Urinary bladder (tissue), 4 donors: Measurements from ENCODE around the gene NT5C2. TPM values are rescaled to one million over a fixed set of nuclear protein-coding genes. Genes with fewer than 3 reads are reported as not detected.

Source experiments
- DNase-seq: peaks from one replicate; pipeline ENCODE4 v3.0.0-alpha.2; 2015; ENCODE audit errors: extremely low spot score
- H3K27ac ChIP-seq: one replicate; pipeline ENCODE4 v1.5.1; 2013; ENCODE audit warnings: low read depth, mild to moderate bottlenecking, moderate library complexity
- H3K36me3 ChIP-seq: one replicate; pipeline ENCODE4 v1.6.1; 2013; ENCODE audit warnings: mild to moderate bottlenecking, moderate library complexity; ENCODE audit not compliant: insufficient read depth
- H3K4me1 ChIP-seq: one replicate; pipeline ENCODE4 v1.6.1; 2013; ENCODE audit warnings: mild to moderate bottlenecking, moderate library complexity; ENCODE audit not compliant: insufficient read depth
- H3K4me3 ChIP-seq: one replicate; pipeline ENCODE4 v1.5.1; 2013; ENCODE audit warnings: low read depth, low read length
- WGBS: extraction: QIAGEN DNeasy Blood & Tissue Kit; methylation state at CpG from one replicate; pipeline ENCODE4 v1.1.7; 2013; 5-methylcytosine and 5-hydroxymethylcytosine counted together
- polyA plus RNA-seq: library from polyadenylated mRNA; stranded (reverse); fragments of 200-250 nt; gene quantifications from one replicate; pipeline ENCODE4 v1.2.3, GENCODE V29; 2013
- total RNA-seq: library from RNA; depleted of rRNA; stranded (reverse); fragments of >200 nt; gene quantifications from one replicate; pipeline ENCODE4 v1.2.3, GENCODE V29; 2014
- donor health status: healthy with polysubstance abuse.
- donor health status: healthy.

NT5C2 gene
- total and polyA plus RNA-seq, 2 donors: 51.5 to 162 TPM

- H3K4me3 ChIP-seq: no peak overlapping the region
- WGBS: 92% methylated on average over 6 of the region's 6 CpGs
- H3K4me1 ChIP-seq: no peaks in the 10 kb centered on the region
- no peak overlapping the region for H3K27ac ChIP-seq
- H3K36me3 ChIP-seq: no peaks in the 10 kb centered on the region
- no peak for DNase-seq
These were observed 78.2 kb downstream of the NT5C2 start for GRCh38 chr10:103114876-103115275.

DNA sequence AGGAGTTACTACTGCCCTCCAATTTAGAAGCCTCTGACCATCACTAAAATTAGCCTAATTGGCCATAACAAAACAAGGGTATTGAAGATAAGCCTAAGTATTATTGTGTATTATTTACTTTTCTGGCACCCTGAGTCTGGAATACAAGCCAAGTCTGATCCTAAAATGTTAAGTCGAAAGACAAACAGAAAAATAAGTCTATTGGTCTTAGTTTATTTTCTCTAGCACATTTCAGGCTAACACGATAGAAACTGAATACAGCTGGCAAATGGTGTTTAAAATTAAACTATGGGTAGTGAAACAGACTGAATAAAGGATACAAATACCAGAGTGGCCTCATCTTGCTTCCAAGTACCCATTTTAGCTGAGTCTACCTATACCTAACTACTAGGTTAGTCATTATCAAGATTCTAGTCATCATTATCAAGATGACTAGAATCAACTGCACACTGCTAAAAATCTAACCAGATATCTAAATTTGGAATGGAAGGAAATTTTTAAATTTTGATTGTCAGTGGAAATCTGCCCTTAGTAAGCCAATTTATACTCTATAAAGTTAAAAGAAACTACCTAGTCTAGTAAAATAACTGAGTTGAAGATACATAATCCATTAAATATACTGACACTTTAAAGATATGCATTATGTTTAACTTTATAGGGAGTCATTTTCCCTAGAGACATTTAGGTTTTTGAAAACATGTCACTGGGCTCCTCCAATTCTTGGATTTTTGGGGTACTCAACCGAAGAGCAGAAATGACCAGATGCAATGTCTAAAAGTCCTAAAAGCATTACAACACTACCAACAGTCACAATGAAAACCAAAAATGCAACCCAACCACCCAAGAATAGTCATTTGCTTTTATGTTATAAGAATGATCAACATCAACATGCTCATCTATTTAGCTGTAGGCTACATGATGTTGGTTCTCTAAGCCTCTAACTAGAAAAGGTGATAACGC, 80.9 kb downstream of the NT5C2 start:
- WGBS: 73% methylated on average over 4 of the region's 4 CpGs
- Histone ChIP-seq H3K4me1 (no peaks in the 10 kb centered on the region), H3K36me3 (no peaks in the 10 kb centered on the region), H3K27ac (no peak overlapping the region), H3K4me3 (no peak overlapping the region)
- DNase-seq: no peak

DNA sequence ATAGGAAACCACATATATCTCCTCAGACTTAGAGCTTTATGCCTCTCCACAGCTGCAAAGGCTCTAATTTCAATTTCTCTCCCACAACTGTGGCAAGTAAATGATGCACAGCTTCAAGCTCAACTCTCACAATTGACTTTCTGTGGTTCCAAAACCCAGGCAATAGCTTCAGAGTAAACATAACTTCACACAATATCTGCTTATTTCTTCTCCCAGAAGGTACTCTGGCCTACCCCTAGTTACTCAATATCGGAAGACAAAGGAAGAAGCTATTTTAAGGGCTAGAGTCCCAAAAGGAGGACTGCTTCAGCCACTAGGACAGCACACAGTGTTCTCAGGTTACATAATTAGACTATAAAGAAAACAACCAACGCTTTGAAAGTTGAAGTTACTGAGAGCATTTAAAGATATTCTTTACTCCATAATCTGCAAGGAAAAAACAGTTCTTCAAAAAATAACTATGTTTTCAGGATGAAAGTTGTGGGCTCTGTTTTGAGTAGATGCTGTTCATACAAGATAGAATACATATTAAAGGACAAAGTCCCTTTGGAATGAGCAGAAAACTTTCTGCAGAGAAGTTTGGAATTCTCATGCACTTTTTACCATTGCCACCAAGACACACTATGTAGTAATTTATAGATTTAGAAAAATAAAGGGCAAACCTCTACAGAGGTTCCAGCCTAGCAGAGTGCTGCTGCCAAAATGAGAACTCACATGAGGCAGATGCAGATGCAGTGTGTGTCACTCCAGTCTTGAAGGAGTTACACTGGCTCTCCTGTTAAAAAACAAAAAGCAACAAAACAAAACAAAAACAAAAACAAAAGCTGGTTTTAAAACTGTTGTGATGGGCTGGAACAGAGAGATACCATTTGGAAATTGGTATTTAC, 81.8 kb downstream of the NT5C2 start:
- no peak overlapping the region for H3K4me3 ChIP-seq
- no peak overlapping the region for H3K27ac ChIP-seq
- no peaks in the 10 kb centered on the region for H3K36me3 ChIP-seq
- no peak for DNase-seq
- H3K4me1 ChIP-seq: no peaks in the 10 kb centered on the region
- WGBS: 10% methylated on average over 2 of the region's 2 CpGs

DNA sequence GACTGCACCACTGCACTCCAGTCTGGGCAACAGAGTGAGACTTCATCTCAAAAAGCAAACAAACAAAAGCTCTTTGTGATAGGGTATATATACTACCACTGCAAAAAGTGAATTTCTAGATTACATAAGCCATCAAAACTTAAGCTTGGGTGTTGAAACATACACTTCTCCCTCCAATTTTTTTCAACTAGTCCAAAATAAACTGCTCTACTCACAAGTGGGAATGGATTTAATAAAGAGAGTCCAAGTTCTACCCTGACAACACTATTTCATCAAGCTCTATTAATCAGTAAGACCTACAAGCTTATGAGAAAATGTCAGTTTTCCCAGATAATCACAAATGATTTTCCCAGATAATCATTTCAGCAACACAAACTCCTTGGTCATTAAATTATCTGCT, 82.7 kb downstream of the NT5C2 start:
- H3K36me3 ChIP-seq: no peaks in the 10 kb centered on the region
- no peak overlapping the region for H3K4me3 ChIP-seq
- H3K27ac ChIP-seq: no peak overlapping the region
- DNase-seq: no peak
- H3K4me1 ChIP-seq: no peaks in the 10 kb centered on the region

DNA sequence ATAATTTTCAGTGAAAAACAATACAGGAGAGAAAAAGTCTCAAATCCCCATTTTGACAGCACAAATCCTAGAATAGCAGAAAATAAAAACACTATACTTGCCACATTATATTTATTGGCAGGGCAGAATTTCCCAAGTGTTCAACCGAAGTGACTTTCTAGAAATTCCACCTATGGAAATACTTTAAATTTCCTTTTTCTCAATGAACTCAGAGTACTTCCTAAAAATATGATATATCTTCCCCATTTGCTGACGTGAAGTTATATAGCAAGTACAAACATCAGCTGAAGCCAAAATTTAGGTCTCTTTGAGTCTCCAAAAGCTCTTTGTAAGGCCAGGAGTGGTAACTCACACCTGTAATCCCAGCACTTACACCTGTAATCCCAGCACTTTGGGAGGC, 83.3 kb downstream of the NT5C2 start:
- H3K4me3 ChIP-seq: no peak overlapping the region
- no peaks in the 10 kb centered on the region for H3K4me1 ChIP-seq
- no peak for DNase-seq
- no peak overlapping the region for H3K27ac ChIP-seq
- no peaks in the 10 kb centered on the region for H3K36me3 ChIP-seq
- WGBS: 95% methylated on average over 2 of the region's 2 CpGs

DNA sequence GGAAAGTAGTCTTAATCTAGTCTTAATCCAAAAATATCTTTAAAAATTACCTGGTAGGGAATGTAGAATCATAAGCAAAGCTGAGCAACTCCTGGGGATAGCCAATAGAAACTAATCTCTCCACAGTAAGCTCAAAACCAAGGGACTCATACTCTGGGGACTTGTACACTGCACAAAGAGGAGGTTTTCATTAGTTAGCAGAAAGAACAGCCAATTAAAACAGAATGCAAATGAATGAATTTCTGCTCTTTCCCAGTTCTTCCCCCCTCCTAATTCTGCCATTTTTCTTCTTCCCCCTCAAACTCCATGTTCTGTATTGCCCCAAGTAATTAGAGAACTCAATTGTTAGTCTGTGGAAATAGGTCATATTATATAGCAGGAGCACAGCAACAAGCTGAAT, 86.5 kb downstream of the NT5C2 start:
- DNase-seq: no peak
- no peak overlapping the region for H3K27ac ChIP-seq

DNA sequence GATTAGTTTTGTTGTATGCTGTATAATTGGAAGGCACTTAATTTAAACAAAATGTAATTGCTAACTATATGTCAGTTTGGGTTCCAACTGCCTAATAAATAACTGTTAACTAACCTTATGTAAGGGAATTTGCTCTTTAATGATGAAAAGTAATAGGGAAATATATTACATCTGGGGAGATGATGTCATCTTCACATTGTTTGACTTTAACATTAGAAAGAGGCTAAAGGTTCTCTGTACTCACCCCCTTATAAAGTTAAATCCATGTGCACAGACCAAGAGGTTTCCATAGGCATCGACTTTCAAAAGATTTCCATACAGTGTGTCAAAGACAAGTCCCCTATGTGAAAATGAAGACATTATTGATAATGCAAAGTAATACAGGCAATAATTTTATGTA, 87.6 kb downstream of the NT5C2 start:
- H3K36me3 ChIP-seq: peaks cover 2% of the 10 kb centered on the region
- H3K27ac ChIP-seq: no peak overlapping the region
- 84% methylated on average over 1 of the region's 1 CpG for WGBS
- DNase-seq: no peak
- no peak overlapping the region for H3K4me3 ChIP-seq
- no peaks in the 10 kb centered on the region for H3K4me1 ChIP-seq

More for the DNA sequence above, 86.5 kb downstream of the NT5C2 start:
- no peak overlapping the region for H3K4me3 ChIP-seq
- H3K36me3 ChIP-seq: no peaks in the 10 kb centered on the region
- no peaks in the 10 kb centered on the region for H3K4me1 ChIP-seq

DNA sequence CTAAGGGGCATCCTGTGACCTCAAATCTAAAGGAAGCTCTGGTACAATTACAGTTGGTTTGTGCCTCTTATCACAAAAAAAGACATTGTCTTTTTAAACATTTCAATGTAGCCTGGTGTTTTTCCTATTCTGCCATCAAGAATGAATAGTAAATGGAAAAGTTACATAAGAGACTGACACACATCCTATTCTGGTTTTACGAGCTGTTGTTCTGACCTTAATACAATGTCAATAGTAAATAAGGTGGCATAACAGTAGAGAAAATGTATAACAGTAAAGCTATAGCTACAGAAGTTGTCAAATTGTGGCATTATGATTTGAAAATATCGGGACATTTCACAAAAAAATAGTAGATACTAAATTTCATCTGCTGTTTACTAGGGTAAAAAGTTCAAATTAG, 88.4 kb downstream of the NT5C2 start:
- WGBS: 46% methylated on average over 2 of the region's 2 CpGs
- Histone ChIP-seq H3K27ac (no peak overlapping the region), H3K4me3 (no peak overlapping the region), H3K4me1 (no peaks in the 10 kb centered on the region), H3K36me3 (peaks cover 4% of the 10 kb centered on the region)
- no peak for DNase-seq

DNA sequence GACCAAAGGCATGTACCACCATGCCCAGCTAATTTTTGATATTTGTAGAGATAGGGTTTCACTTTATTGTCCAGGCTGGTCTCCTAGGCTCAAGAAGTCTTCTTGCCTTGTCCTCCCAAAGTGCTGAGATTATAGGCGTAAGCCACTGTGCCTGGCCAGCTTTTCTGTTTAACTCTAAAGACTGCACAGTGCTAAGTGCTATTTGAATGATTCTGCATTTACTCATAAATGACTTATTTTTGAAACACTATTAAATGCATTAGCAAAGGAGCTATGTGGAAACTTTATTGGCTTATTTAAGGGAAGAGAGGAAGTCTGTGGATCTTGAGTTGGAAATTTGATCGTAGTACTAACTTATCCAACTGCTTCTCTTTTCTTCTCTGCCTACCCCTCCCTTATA, 89.1 kb downstream of the NT5C2 start:
- Histone ChIP-seq H3K36me3 (peaks cover 6% of the 10 kb centered on the region), H3K4me1 (no peaks in the 10 kb centered on the region), H3K27ac (no peak overlapping the region), H3K4me3 (no peak overlapping the region)
- DNase-seq: no peak
- WGBS: 87% methylated on average over 2 of the region's 2 CpGs

GRCh38 chr10:103102195-103102594, 90.9 kb downstream of the NT5C2 start:
- Histone ChIP-seq H3K4me1 (no peaks in the 10 kb centered on the region), H3K4me3 (no peak overlapping the region), H3K36me3 (peaks cover 6% of the 10 kb centered on the region), H3K27ac (no peak overlapping the region)
- 70% methylated on average over 3 of the region's 3 CpGs for WGBS
- no peak for DNase-seq

DNA sequence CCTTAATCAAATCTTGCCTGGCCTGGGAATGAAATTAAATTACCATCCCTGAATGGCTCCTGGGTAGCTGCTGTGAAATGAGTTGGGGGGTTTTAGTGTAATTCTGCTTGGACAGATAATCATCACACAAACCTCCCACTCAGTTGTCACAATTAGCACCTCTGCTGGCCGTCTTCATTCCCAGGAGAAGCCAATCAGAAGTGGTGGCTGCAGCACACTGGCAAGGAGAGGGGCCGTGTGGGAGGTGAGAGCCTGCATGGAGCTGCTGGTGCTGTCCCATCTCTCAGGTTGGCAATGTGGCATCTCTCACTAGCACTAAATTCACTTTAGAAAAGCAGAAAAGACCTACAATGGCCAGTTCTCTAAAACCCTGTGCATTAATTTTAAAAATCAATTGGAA, 92.5 kb downstream of the NT5C2 start:
- Histone ChIP-seq H3K4me1 (no peaks in the 10 kb centered on the region), H3K36me3 (peaks cover 6% of the 10 kb centered on the region), H3K27ac (no peak overlapping the region), H3K4me3 (no peak overlapping the region)
- WGBS: 72% methylated on average over 2 of the region's 2 CpGs
- DNase-seq: no peak

DNA sequence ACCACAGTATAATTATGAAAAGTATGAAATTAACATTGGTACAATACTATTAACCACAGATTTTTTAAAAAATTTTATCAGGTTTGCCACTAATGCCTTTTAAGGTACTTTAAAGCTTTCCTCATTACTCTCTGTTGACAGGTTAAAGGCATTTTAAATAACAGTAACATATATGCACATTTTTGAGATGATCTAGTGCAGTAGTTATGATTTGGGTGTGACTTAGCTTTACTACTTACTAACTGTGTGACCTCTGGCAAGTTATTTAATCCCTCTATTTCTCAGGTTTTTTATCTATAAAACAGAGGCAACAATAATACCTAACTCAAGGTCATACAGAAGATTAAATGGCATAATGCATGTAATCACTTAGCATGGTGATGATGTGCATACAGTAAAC, 94.8 kb downstream of the NT5C2 start:
- H3K4me3 ChIP-seq: no peak overlapping the region

GRCh38 chr10:103096130-103096529, 96.9 kb downstream of the NT5C2 start:
- WGBS: 62% methylated on average over 3 of the region's 3 CpGs

More for the DNA sequence above, 94.8 kb downstream of the NT5C2 start:
- DNase-seq: no peak
- no peaks in the 10 kb centered on the region for H3K4me1 ChIP-seq
- peaks cover 6% of the 10 kb centered on the region for H3K36me3 ChIP-seq
- no peak overlapping the region for H3K27ac ChIP-seq

DNA sequence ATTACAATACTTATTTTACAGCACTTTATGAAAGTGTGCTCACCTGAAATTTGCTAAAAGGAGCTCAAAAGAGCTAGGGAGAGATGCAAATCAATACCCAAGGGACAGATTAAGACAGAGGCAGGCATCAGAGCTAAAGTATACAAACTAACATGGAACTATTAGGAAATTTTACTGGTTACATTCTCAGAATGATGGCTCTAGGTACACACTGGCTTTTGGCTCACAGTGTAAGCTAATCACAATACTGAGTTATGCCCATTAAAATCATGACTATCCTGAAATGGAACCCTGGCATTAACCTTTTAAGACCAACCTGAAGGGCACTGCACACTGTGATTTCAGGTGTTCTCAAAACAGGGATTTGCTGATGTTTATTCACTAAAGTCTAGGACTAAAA, 98.1 kb downstream of the NT5C2 start:
- H3K27ac ChIP-seq: no peak overlapping the region
- no peak overlapping the region for H3K4me3 ChIP-seq
- no peak for DNase-seq
- H3K36me3 ChIP-seq: peaks cover 7% of the 10 kb centered on the region
- no peaks in the 10 kb centered on the region for H3K4me1 ChIP-seq

More at GRCh38 chr10:103096130-103096529, 96.9 kb downstream of the NT5C2 start:
- Histone ChIP-seq H3K4me1 (no peaks in the 10 kb centered on the region), H3K36me3 (peaks cover 6% of the 10 kb centered on the region), H3K27ac (no peak overlapping the region), H3K4me3 (no peak overlapping the region)
- no peak for DNase-seq
